Naive thymus-derived CD4-positive, alpha-beta T cell (primary cell): ENCODE data around the gene MYCBP2. TPM values are rescaled to one million over a fixed set of nuclear protein-coding genes. Genes with fewer than 3 reads are reported as not detected.

Source experiments
- ATAC-seq: fragments of 150-1000 bp; cut with Tn5 transposase; 2 replicates; pipeline ENCODE4 v1.10.0; 2021; ENCODE audit warnings: mild to moderate bottlenecking, moderate library complexity
- CTCF ChIA-PET: fragments of 350-600 bp; sonication (Branson Sonifier 250); formaldehyde crosslinking; loops from one replicate; lab custom pipeline; 2021; ENCODE audit warnings: antibody characterized with exemption; lab: Charles Lee
- POLR2A ChIA-PET: fragments of 350-600 bp; sonication (Branson Sonifier 250); formaldehyde crosslinking; loops from one replicate; lab custom pipeline; 2021; ENCODE audit warnings: antibody characterized with exemption, inconsistent platforms; lab: Charles Lee
- DNase-seq, 9 donors: peaks; one replicate each; pipeline versions ENCODE4 v3.0.0 to v3.0.0-alpha.2; 2020 to 2022; ENCODE audit warnings: mixed read lengths in 1 of 9
- H3K27ac ChIP-seq: one replicate; pipeline ENCODE4 v1.7.0; 2013; ENCODE audit warnings: mild to moderate bottlenecking, low read depth, low read length, moderate library complexity
- H3K27me3 ChIP-seq, 2 donors: one replicate each; pipeline ENCODE4 v1.7.0; 2013; ENCODE audit warnings: low read length in 2 of 2, mild to moderate bottlenecking in 2 of 2, moderate library complexity in 2 of 2; ENCODE audit not compliant: control insufficient read depth in 2 of 2, insufficient read depth in 2 of 2
- H3K36me3 ChIP-seq, 3 experiments: 1 replicate in 2 of 3; 2 replicates in 1 of 3; pipeline ENCODE4 v1.7.0; 2013; ENCODE audit warnings: low read length in 3 of 3, mild to moderate bottlenecking in 3 of 3, moderate library complexity in 1 of 3; ENCODE audit not compliant: insufficient read depth in 3 of 3, control insufficient read depth in 2 of 3
- H3K4me1 ChIP-seq, 2 donors: one replicate each; pipeline ENCODE4 v1.7.0; 2013; ENCODE audit warnings: low read length in 2 of 2, mild to moderate bottlenecking in 2 of 2, moderate library complexity in 1 of 2; ENCODE audit not compliant: control insufficient read depth in 2 of 2, insufficient read depth in 2 of 2
- H3K4me3 ChIP-seq: 2 replicates; pipeline ENCODE4 v1.7.0; 2013; ENCODE audit warnings: mild to moderate bottlenecking, low read length
- H3K9me3 ChIP-seq, 3 experiments: 1 replicate in 2 of 3; 2 replicates in 1 of 3; pipeline ENCODE4 v1.7.0; 2013; ENCODE audit warnings: low read length in 3 of 3; ENCODE audit not compliant: control insufficient read depth in 2 of 3
- H3K27ac Mint-ChIP-seq, 9 donors: one replicate each; pipeline ENCODE4 v1.8.0; 2020 to 2022; ENCODE audit warnings: mixed read lengths in 9 of 9, mild to moderate bottlenecking in 8 of 9, moderate library complexity in 5 of 9, inconsistent platforms in 2 of 9
- H3K27me3 Mint-ChIP-seq, 5 donors: one replicate each; pipeline ENCODE4 v1.8.0; 2021 to 2022; ENCODE audit warnings: mixed read lengths in 5 of 5, mild to moderate bottlenecking in 1 of 5
- H3K36me3 Mint-ChIP-seq, 5 donors: one replicate each; pipeline ENCODE4 v1.8.0; 2020 to 2022; ENCODE audit warnings: mixed read lengths in 5 of 5, mild to moderate bottlenecking in 3 of 5, inconsistent platforms in 1 of 5
- H3K4me1 Mint-ChIP-seq, 7 donors: one replicate each; pipeline ENCODE4 v1.8.0; 2020 to 2022; ENCODE audit warnings: mixed read lengths in 7 of 7, mild to moderate bottlenecking in 3 of 7, inconsistent platforms in 1 of 7
- H3K4me3 Mint-ChIP-seq, 10 donors: one replicate each; pipeline ENCODE4 v1.8.0; 2020 to 2022; ENCODE audit warnings: mild to moderate bottlenecking in 10 of 10, mixed read lengths in 10 of 10, moderate library complexity in 6 of 10, inconsistent platforms in 2 of 10
- H3K9me3 Mint-ChIP-seq, 11 donors: one replicate each; pipeline ENCODE4 v1.8.0; 2020 to 2022; ENCODE audit warnings: mixed read lengths in 11 of 11, mild to moderate bottlenecking in 4 of 11, inconsistent platforms in 1 of 11, moderate library complexity in 1 of 11
- intact Hi-C, 2 donors: fragments of 100-400 bp; cut with micrococcal nuclease; formaldehyde crosslinking; loops; one replicate each; pipeline ENCODE4 v1.15.1; 2023
- polyA plus RNA-seq, 2 donors: library from polyadenylated mRNA; unstranded; fragments of 300-500 nt; fragmentation: Illumina TruSeq; gene quantifications; one replicate each; pipeline ENCODE4 v1.2.3, GENCODE V29; 2021
- total RNA-seq, 6 experiments: library from RNA in 5 of 6; stranded (reverse) in 5 of 6; gene quantifications; 1 replicate in 5 of 6; 2 replicates in 1 of 6; pipeline ENCODE4 v1.2.3 and lab custom pipeline; 2021 to 2026

The MYCBP2 gene
- total and polyA plus RNA-seq, 7 experiments from 2014 or later = 38.8 to 216 (median 162) TPM

DNA sequence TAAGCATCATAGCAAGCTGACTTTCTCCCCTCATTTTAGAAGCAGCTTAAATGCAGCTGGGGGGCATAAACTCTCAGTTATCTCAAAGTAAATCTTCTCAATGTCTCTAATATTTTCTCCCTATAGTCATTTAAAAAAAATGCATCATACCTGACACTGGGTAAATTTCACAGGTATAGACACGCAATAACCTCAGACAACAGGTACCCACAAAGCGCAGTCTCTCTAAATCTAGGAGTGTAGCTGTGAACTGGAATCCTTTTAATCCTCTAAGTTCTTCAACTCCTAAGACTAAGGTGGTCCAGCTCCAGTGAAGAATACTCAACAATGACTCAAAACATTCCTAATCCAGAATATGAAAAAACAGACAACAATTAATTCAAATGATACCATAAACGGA is 141.2 kb downstream of the MYCBP2 start:
- Mint-ChIP-seq H3K4me3 (no peak overlapping the region), H3K9me3 (peaks cover 0 to 1% (median 0%) of the 10 kb centered on the region in 11 donors), H3K27ac (peak overlapping the region in 2 of 9 donors; percentile 17 to 40), H3K36me3 (peaks cover 12 to 60% (median 48%) of the 10 kb centered on the region in 5 donors), H3K4me1 (peaks cover 10 to 29% (median 22%) of the 10 kb centered on the region in 7 donors), H3K27me3 (no peaks in the 10 kb centered on the region)
- no peak for DNase-seq
- POLR2A ChIA-PET = no interaction called here
- ATAC-seq = no peak
- H3K27me3 ChIP-seq = no peaks in the 10 kb centered on the region
- intact Hi-C loops = loop anchor here in 1 of 2 donors (1.0 to 2.0 kb wide), 2 partner anchors 9 to 293 kb away; no protein-coding TSS in a partner anchor
- H3K4me1 ChIP-seq = no peaks in the 10 kb centered on the region
- H3K27ac ChIP-seq = no peak overlapping the region
- peaks cover 4 to 61% (median 6%) of the 10 kb centered on the region in 3 experiments for H3K36me3 ChIP-seq
- CTCF ChIA-PET = interaction anchor here (2.0 kb wide), 1 partner anchor 293 kb away, joined by 6 read pairs; no protein-coding TSS in a partner anchor
- no peak overlapping the region for H3K4me3 ChIP-seq
- H3K9me3 ChIP-seq = no peaks in the 10 kb centered on the region

GRCh38 chr13:77184455-77184854 is 142.4 kb downstream of the MYCBP2 start:
- Mint-ChIP-seq H3K9me3 (peaks cover 0 to 1% (median 0%) of the 10 kb centered on the region in 11 donors), H3K4me3 (peak overlapping the region in 2 of 10 donors; percentile 8 to 16), H3K27ac (peak overlapping the region in 8 of 9 donors; percentile 17 to 86 (median 68)), H3K4me1 (peaks cover 10 to 29% (median 22%) of the 10 kb centered on the region in 7 donors), H3K36me3 (peaks cover 17 to 64% (median 57%) of the 10 kb centered on the region in 5 donors), H3K27me3 (no peaks in the 10 kb centered on the region)
- H3K27me3 ChIP-seq = no peaks in the 10 kb centered on the region
- H3K4me1 ChIP-seq = no peaks in the 10 kb centered on the region
- no peak overlapping the region for H3K4me3 ChIP-seq
- ATAC-seq (peak; percentile 61), DNase-seq (peak in 1 of 9 donors; percentile 30)
- intact Hi-C loops = loop anchor here (2.0 to 5.0 kb wide), 2 partner anchors 143 to 294 kb away; partner anchors contain the start of gene MYCBP2 (in 1 of the 2)
- H3K27ac ChIP-seq = no peak overlapping the region
- peaks cover 4 to 68% (median 17%) of the 10 kb centered on the region in 3 experiments for H3K36me3 ChIP-seq
- CTCF ChIA-PET = interaction anchor here (0.6 kb wide), 1 partner anchor 256 kb away, joined by 3 read pairs; no protein-coding TSS in a partner anchor
- no peaks in the 10 kb centered on the region for H3K9me3 ChIP-seq
- POLR2A ChIA-PET = interaction anchor here (1.1 kb wide), 1 partner anchor 143 kb away, joined by 5 read pairs; the partner anchor contains the start of gene MYCBP2

GRCh38 chr13:77180011-77180410 is 146.9 kb downstream of the MYCBP2 start:
- Histone ChIP-seq H3K27ac (no peak overlapping the region), H3K36me3 (peaks cover 18 to 72% (median 35%) of the 10 kb centered on the region in 3 experiments), H3K27me3 (no peaks in the 10 kb centered on the region), H3K9me3 (no peaks in the 10 kb centered on the region), H3K4me1 (no peaks in the 10 kb centered on the region), H3K4me3 (no peak overlapping the region)
- no peak for ATAC-seq
- H3K4me1 Mint-ChIP-seq = peaks cover 5 to 17% (median 8%) of the 10 kb centered on the region in 7 donors
- no peak overlapping the region for H3K4me3 Mint-ChIP-seq
- H3K27ac Mint-ChIP-seq = peak overlapping the region in 1 of 9 donors; percentile 86
- ChIA-PET CTCF (no interaction called here), POLR2A (interaction anchor here (1.1 kb wide), 1 partner anchor 11 kb away, joined by 3 read pairs; no protein-coding TSS in a partner anchor)
- intact Hi-C loops = loop anchor here in 1 of 2 donors (5.0 kb wide), 1 partner anchor 147 kb away; the partner anchor contains the start of gene MYCBP2
- H3K9me3 Mint-ChIP-seq = peaks cover 0 to 1% (median 0%) of the 10 kb centered on the region in 11 donors
- no peak for DNase-seq
- H3K27me3 Mint-ChIP-seq = no peaks in the 10 kb centered on the region
- peaks cover 8 to 73% (median 51%) of the 10 kb centered on the region in 5 donors for H3K36me3 Mint-ChIP-seq

GRCh38 chr13:77177646-77178045 is 149.2 kb downstream of the MYCBP2 start:
- ChIA-PET POLR2A (interaction anchor here (0.6 kb wide), 1 partner anchor 160 kb away, joined by 3 read pairs; no protein-coding TSS in a partner anchor), CTCF (interaction anchor here (1.3 kb wide), 1 partner anchor 301 kb away, joined by 3 read pairs; no protein-coding TSS in a partner anchor)
- H3K4me1 ChIP-seq = no peaks in the 10 kb centered on the region
- H3K36me3 ChIP-seq = peaks cover 23 to 76% (median 41%) of the 10 kb centered on the region in 3 experiments
- no peak overlapping the region for H3K27ac ChIP-seq
- no peaks in the 10 kb centered on the region for H3K27me3 Mint-ChIP-seq
- H3K27ac Mint-ChIP-seq = no peak overlapping the region
- H3K9me3 Mint-ChIP-seq = no peaks in the 10 kb centered on the region
- peaks cover 10 to 68% (median 40%) of the 10 kb centered on the region in 5 donors for H3K36me3 Mint-ChIP-seq
- no peak overlapping the region for H3K4me3 Mint-ChIP-seq
- DNase-seq = no peak
- peaks cover 0 to 7% (median 0%) of the 10 kb centered on the region in 7 donors for H3K4me1 Mint-ChIP-seq
- intact Hi-C loops = loop anchor here in 1 of 2 donors (1.0 to 2.0 kb wide), 2 partner anchors 9 to 17 kb away; no protein-coding TSS in a partner anchor
- no peaks in the 10 kb centered on the region for H3K27me3 ChIP-seq
- no peak overlapping the region for H3K4me3 ChIP-seq
- H3K9me3 ChIP-seq = no peaks in the 10 kb centered on the region
- ATAC-seq = no peak

DNA sequence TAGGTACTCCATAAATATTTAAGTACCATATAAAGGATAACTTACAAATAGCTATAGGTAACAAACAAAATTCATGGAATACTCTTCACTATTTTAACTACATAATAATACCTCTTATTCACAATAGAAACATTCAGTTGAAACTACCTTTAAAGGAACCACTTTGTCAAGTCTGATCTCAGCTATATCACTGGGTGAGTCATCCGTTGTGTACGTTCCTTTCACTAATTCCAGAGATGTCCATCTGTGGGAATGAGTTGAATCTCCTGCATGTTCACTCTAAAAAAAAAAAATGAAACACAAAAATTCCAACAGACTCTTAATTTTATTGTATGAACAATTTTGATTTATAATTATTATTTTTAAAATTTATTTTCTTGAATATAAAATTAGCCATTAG is 150.5 kb downstream of the MYCBP2 start:
- H3K27me3 Mint-ChIP-seq = no peaks in the 10 kb centered on the region
- H3K9me3 ChIP-seq = no peaks in the 10 kb centered on the region
- no peak for ATAC-seq
- no peaks in the 10 kb centered on the region for H3K4me1 ChIP-seq
- peaks cover 19 to 80% (median 38%) of the 10 kb centered on the region in 3 experiments for H3K36me3 ChIP-seq
- ChIA-PET POLR2A (no interaction called here), CTCF (interaction anchor here (0.7 to 1.0 kb wide), 2 partner anchors 9 to 302 kb away, joined by 3 to 4 read pairs; no protein-coding TSS in a partner anchor)
- H3K4me1 Mint-ChIP-seq = peaks cover 0 to 7% (median 0%) of the 10 kb centered on the region in 7 donors
- intact Hi-C loops = no loop called here
- peaks cover 15 to 67% (median 36%) of the 10 kb centered on the region in 5 donors for H3K36me3 Mint-ChIP-seq
- H3K27ac ChIP-seq = no peak overlapping the region
- H3K4me3 ChIP-seq = no peak overlapping the region
- no peak overlapping the region for H3K27ac Mint-ChIP-seq
- no peaks in the 10 kb centered on the region for H3K27me3 ChIP-seq
- no peak overlapping the region for H3K4me3 Mint-ChIP-seq
- no peaks in the 10 kb centered on the region for H3K9me3 Mint-ChIP-seq
- no peak for DNase-seq

- ATAC-seq (no peak), DNase-seq (no peak)
- Histone ChIP-seq H3K27ac (no peak overlapping the region), H3K36me3 (peaks cover 13 to 80% (median 26%) of the 10 kb centered on the region in 3 experiments), H3K4me3 (no peak overlapping the region), H3K9me3 (no peaks in the 10 kb centered on the region), H3K27me3 (no peaks in the 10 kb centered on the region), H3K4me1 (no peaks in the 10 kb centered on the region)
- ChIA-PET POLR2A (no interaction called here), CTCF (no interaction called here)
- intact Hi-C loops = no loop called here
- Mint-ChIP-seq H3K36me3 (peaks cover 19 to 63% (median 39%) of the 10 kb centered on the region in 5 donors), H3K4me3 (no peak overlapping the region), H3K9me3 (no peaks in the 10 kb centered on the region), H3K27ac (peak overlapping the region in 4 of 9 donors; percentile 5 to 60 (median 26)), H3K27me3 (no peaks in the 10 kb centered on the region), H3K4me1 (peaks cover 0 to 7% (median 4%) of the 10 kb centered on the region in 7 donors)
Measured at GRCh38 chr13:77172650-77173049, 154.2 kb downstream of the MYCBP2 start.
